T-helper 1 cell treated with Interleukin-12 subunit alpha and Interleukin-12 subunit beta and Interleukin-4 antibody, amounts not matched to agents 30 ng/mL and 1 ng/mL, for 36 hours (primary cell): ENCODE measurements around the gene NACC2. TPM values are rescaled to one million over a fixed set of nuclear protein-coding genes. Genes with fewer than 3 reads are reported as not detected.
"Not testable (repeated sequence)": the region's sequence is repeated elsewhere in the genome, so short reads cannot be mapped to it uniquely, and the experiment has no call there.

Source experiments
- intact Hi-C: fragments of 100-400 bp; cut with micrococcal nuclease; formaldehyde crosslinking; loops from one replicate; pipeline ENCODE4 v1.15.1; 2024
- total RNA-seq: library from RNA; stranded (reverse); gene quantifications from 2 replicates; pipeline ENCODE4 v1.2.3, GENCODE V29; 2022

NACC2 gene
- total RNA-seq, 1 donor from 2014 or later, result 3.7 TPM

DNA sequence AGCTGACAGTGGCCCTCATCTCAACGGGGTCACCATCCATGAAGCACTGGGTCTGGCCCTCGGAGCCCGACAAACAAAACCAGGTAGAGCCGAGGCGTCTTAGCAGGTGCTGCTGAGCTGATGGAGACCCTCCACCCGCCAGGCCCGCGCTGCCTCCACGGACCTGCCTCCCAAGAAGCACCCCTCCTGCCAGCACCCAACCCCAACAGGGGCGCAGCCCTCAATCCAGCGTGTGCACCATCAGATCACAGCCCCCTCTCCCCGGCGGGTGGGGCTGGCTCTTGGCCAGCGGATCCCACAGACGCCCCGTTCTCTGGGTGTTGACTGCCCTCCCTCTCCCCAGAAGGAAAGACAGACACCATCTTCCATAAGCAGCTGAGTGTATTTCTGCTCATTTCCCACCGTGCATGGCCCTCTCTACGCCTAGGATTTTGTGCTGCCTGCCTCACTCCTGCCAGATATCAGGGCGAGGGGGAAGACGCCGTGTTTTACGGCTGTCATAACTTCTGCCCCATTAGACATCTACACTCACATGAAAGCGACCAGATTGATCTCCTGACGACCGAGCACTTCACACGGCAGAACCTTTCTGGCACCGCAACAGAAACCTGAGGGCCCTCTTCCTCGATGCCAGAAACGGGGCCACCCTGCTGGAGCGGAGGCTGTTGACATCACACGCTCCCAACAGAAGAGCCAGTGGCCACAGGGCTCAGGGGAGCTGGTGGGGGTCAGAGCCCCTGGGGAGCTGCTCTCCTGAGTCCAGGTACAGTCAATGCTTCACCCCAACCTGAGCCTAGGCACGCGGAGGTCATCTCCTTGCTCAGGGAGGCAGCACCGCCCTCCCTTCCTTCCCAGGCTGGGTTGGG lies 12.4 kb downstream of the NACC2 start:
- intact Hi-C loops, result no loop called here

- intact Hi-C loops, result no loop called here
Observed at GRCh38 chr9:136081826-136082495, 13.1 kb downstream of the NACC2 start.

DNA sequence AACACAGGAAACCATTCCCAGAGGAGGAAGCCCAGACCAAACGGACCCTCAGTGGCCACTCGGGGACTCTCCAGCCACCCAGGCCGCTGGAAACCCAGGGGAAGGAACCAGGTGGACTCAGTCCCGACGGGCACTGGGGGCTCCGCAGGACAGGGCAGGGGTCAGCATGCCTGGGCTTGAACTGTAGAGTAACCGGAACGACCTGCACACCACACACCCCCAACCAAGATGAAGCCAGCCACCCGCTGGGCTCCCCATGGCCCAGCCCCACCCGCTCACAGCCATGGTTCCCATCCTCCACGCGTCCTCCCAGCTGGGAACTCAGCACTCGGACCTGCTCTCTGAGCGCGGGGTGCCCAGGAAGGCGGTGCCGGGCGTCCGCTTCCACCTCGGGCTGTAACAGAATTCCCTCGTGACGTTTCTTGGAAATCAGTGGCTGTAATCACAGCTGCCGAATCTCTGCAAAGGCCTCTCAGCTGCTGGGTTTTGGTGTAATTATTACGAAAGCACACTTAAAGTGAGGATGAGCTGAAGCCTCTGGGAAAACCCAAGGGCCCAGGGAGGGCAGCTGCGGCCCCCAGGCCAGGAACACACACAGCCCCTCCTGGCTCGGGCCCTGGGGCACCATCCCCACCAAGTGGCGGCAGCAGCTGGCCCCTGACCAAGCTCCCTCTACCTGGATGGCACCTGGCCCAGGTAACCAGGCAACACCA lies 13.8 kb downstream of the NACC2 start:
- intact Hi-C loops, result no loop called here

DNA sequence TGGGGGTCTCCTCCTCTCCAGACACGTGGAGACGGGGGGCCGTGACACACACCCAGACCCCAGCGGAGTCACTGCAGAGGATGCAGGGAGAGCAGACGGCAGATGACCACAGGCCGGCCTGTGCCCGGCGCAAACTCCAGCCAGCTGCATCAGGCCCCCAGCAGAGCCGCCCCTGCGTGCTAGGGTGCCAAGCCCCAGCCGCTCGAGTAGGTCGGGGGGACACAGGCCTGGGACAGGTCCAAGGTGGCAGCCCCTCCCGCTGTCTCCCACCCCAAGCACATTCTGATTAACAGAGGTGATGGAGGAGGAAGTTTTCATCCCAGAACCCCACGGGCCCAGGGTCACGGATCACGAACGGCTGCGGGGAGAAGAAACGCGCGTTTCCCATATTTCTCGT lies 14.4 kb downstream of the NACC2 start:
- intact Hi-C loops, result no loop called here

DNA sequence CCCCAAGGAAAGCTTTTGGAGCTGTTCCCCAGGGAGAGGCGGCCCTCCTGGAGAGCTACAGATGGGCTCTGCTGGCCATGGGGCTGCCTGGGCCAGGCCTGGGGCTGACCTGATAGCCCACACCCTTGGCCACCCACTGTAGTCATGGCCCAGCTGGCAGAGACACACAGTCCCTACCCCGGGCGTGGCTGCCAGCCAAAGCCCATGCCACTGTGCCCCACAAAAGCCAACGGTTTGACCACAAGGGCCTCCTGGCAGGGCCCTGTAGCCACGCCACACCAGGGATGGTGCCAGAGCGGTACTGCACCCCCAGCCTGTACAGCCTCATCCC lies 15.2 kb downstream of the NACC2 start:
- intact Hi-C loops, result no loop called here

DNA sequence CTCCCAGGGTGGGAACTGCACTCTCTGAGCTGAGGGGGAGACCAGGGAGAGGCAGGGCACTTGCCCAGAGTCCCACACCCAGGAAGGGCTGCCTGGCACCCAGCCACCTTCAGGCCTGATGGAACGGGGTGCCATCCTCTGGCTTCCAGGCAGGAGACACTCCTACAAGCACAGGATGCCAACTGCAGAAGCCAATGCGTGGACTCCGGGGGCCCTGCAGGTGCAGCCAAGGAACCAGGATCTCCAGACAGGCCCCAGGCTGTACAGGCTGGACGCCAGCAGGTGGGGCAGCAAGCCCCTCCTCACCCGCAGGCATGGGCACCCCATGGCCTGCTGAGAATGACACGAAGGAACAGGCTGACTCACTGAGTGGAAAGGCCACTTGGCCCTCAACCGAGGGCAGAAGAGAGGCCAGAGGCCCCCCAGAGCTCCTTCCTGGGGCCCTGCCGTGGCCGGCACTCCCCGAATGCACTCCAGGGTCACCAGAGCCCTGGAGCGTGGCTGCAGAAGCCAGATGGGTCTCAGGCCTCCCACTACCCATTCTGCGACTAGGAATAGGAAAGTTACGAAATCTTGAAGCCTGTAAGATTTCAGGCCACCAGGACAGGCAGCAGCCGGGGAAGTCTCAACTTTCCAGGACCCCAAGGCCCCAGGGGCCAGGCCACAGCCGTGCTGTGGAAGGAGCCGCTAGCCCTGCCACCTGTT lies 15.7 kb downstream of the NACC2 start:
- intact Hi-C loops, result no loop called here

DNA sequence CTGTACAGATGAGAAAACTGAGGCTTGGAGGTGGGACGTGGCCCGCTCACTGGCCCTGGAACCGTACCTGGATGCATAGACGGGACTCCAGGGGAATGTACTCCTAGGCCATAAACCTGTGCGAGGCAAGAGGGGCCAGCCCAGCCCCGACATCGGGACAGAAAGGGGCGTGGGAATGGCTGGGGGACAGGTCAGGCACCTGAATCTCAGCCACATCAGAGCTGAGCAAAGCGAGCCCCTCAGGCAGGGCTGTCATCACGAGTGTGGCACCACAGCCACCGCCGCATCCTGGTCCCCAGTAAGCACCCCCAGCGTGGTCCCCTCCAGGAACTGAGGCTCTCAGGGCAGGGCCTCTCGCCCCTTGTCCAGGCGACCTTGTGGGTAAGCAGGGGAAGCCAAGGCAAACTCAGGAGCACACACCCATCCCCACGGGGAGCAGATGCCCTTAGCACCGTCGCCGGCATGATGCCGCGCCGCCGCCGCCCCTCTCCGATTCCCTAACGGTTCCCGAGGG lies 16.5 kb downstream of the NACC2 start:
- intact Hi-C loops, result no loop called here

DNA sequence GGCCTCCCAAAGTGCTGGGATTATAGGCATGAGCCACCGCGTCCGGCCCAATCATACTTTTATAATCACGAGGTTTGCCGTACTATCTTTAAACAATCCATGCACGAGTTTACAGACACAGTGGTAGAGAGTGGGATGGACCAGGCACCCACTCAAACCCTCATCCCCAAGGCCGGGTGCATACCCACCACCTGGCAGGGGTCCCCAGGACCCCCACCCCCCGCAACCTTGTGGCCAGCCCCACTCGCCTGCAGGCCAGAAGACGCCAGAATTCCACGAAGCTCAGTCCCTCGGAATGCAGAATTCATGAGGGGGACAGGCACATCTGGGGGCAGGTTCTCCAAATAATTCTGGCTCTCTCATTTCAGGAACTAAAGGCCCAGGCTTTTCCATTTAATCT lies 17.1 kb downstream of the NACC2 start:
- intact Hi-C loops, result no loop called here

- intact Hi-C loops, result no loop called here
Observed at GRCh38 chr9:136077491-136077890, 17.6 kb downstream of the NACC2 start.

- intact Hi-C loops, result no loop called here
Observed at GRCh38 chr9:136075881-136076678, 19.0 kb downstream of the NACC2 start.

DNA sequence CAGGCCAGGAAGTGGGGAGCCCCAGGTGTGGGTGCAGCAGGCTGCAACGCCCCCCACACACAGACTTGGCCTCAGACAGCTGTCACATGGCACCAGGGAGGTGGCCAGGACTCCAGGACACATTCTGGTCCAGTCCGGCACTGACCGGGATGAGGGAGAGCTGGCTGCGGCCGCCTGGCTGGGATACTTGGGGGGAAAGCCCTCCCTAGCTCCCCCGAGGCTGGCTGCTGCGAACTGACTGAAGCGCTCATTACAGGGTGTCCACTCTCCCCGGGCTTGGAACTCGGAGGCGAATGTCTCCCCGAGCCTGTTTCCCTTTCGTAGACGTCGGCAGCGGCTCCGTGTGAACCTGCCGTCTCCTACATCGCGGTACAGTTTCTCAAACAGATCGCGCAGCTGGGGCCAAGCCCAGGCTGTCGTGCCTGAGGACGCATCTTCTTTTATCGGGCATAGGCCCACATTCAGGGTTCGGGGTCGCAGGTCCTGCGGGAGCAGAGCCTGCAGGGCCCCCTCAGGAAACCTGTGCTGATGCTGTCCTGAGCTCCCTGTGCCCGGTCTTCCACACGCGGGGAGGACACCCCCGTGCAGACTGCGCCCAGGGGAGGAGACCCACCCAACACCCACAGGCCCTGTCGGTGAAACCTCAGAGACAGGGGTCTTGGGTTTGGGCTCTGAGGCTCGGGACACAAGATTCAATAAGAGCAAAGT lies 19.8 kb downstream of the NACC2 start:
- intact Hi-C loops, result no loop called here

GRCh38 chr9:136074706-136075105 lies 20.4 kb downstream of the NACC2 start:
- intact Hi-C loops, result no loop called here

GRCh38 chr9:136062657-136063439 lies 32.2 kb downstream of the NACC2 start:
- intact Hi-C loops, result no loop called here

DNA sequence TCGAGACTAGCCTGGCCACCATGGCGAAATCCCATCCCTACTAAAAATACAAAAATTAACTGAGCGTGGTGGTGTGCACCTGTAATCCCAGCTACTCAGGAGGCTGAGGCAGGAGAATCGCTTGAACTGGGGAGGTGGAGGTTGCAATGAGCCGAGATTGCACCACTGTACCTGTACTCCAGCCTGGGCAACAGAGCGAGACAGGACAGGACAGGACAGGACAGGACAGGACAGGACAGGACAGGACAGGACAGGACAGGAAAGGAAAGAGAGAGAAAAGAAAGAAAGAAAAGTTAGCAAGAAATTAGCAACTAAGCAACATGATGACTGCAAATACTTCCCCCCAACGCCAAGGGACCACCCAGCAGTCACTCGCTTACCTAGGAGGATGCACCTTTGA lies 33.2 kb downstream of the NACC2 start:
- intact Hi-C loops, result not testable (repeated sequence)

- intact Hi-C loops, result no loop called here
Observed at GRCh38 chr9:136061405-136061804, 33.7 kb downstream of the NACC2 start.

- intact Hi-C loops, result no loop called here
Observed at GRCh38 chr9:136060671-136061371, 34.3 kb downstream of the NACC2 start.

- intact Hi-C loops, result no loop called here
Observed at GRCh38 chr9:136059851-136060670, 35.0 kb downstream of the NACC2 start.

GRCh38 chr9:136059321-136059791 lies 35.7 kb downstream of the NACC2 start:
- intact Hi-C loops, result no loop called here
